ENCODE measurements around the gene HOXA3.

The HOXA3 gene

GRCh38 chr7:27128776-27129728 lies 23.3 kb downstream of the HOXA3 start:
- no peak for DNase-seq (ENCODE audit: low read depth)

- no peak for DNase-seq (ENCODE audit: low read depth)
These were observed 24.3 kb downstream of the HOXA3 start for GRCh38 chr7:27128034-27128433.

GRCh38 chr7:27126596-27127327 lies 25.6 kb downstream of the HOXA3 start:
- DNase-seq (ENCODE audit: low read depth) = no peak

- DNase-seq (ENCODE audit: low read depth) = no peak
These were observed 26.4 kb downstream of the HOXA3 start for GRCh38 chr7:27125986-27126394.

- no peak for DNase-seq (ENCODE audit: low read depth)
These were observed 27.3 kb downstream of the HOXA3 start for GRCh38 chr7:27124902-27125689.

- no peak for DNase-seq (ENCODE audit: low read depth)
These were observed 28.1 kb downstream of the HOXA3 start for GRCh38 chr7:27124096-27124901.

GRCh38 chr7:27123477-27124053 lies 28.8 kb downstream of the HOXA3 start:
- DNase-seq (ENCODE audit: low read depth) = no peak

GRCh38 chr7:27123007-27123476 lies 29.3 kb downstream of the HOXA3 start:
- DNase-seq (ENCODE audit: low read depth) = no peak

GRCh38 chr7:27122077-27122910 lies 30.1 kb downstream of the HOXA3 start:
- DNase-seq (ENCODE audit: low read depth) = no peak

- no peak for DNase-seq (ENCODE audit: low read depth)
These were observed 30.7 kb downstream of the HOXA3 start for GRCh38 chr7:27121684-27122076.

- DNase-seq (ENCODE audit: low read depth) = no peak
These were observed 32.9 kb downstream of the HOXA3 start for GRCh38 chr7:27119412-27119911.

- no peak for DNase-seq (ENCODE audit: low read depth)
These were observed 33.8 kb downstream of the HOXA3 start for GRCh38 chr7:27118580-27118979.

GRCh38 chr7:27117887-27118491 lies 34.4 kb downstream of the HOXA3 start:
- no peak for DNase-seq (ENCODE audit: low read depth)

- DNase-seq (ENCODE audit: low read depth) = no peak
These were observed 35.2 kb downstream of the HOXA3 start for GRCh38 chr7:27116962-27117886.

- no peak for DNase-seq (ENCODE audit: low read depth)
These were observed 36.1 kb downstream of the HOXA3 start for GRCh38 chr7:27116031-27116961.

GRCh38 chr7:27115221-27116026 lies 37.0 kb downstream of the HOXA3 start:
- no peak for DNase-seq (ENCODE audit: low read depth)

All from GM04503 (cell line).